Measurements from ENCODE around the gene GAB4.
"Not testable (repeated sequence)": the region's sequence is repeated elsewhere in the genome, so short reads cannot be mapped to it uniquely, and the experiment has no call there.

DNA sequence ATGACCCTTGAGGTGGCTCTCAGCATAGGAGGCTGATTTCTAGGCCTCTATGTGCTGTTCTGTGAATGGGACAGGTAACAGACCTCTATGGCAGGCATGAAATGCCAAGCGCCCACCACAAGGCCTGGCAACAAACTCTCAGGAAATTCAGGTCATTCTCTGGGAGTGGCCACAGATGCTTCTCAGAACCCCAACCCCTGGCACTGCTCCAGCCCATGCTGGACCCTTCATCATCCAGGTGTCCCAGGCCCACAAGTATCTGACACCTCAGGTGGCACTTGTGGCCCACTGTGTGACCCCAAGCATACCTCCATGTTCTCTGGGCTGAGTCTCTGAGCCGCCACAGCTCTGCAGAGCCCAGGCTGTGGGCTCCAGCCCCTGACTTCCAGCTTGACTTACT lies 24.3 kb upstream of the GAB4 start:
- not testable (repeated sequence) for TF ChIP-seq CTCF, POLR2A (IDR thresholded peaks at IDR 0.05)

Data from lower leg skin (tissue), 3 donors.